Muscle layer of colon (tissue), 2 donors: ENCODE measurements around the gene CELA3B.

ENCODE experiments used
- H3K27ac ChIP-seq: one replicate; pipeline ENCODE4 v1.7.0; 2013; ENCODE audit warnings: low read depth, mild to moderate bottlenecking, low read length, moderate library complexity
- H3K27me3 ChIP-seq, 2 donors: one replicate each; pipeline ENCODE4 v1.7.0; 2013; ENCODE audit warnings: low read length in 2 of 2, mild to moderate bottlenecking in 2 of 2; ENCODE audit not compliant: insufficient read depth in 2 of 2, control insufficient read depth in 1 of 2
- H3K36me3 ChIP-seq: one replicate; pipeline ENCODE4 v1.7.0; 2013; ENCODE audit warnings: mild to moderate bottlenecking, low read length; ENCODE audit not compliant: insufficient read depth
- H3K4me1 ChIP-seq: one replicate; pipeline ENCODE4 v1.7.0; 2013; ENCODE audit warnings: mild to moderate bottlenecking, low read length; ENCODE audit not compliant: insufficient read depth
- H3K4me3 ChIP-seq, 2 donors: one replicate each; pipeline ENCODE4 v1.7.0; 2013; ENCODE audit warnings: low read length in 2 of 2, low read depth in 1 of 2, mild to moderate bottlenecking in 1 of 2, moderate library complexity in 1 of 2
- H3K9ac ChIP-seq: one replicate; pipeline ENCODE4 v1.7.0; 2013; ENCODE audit warnings: low read length
- H3K9me3 ChIP-seq: one replicate; pipeline ENCODE4 v1.7.0; 2013; ENCODE audit warnings: mild to moderate bottlenecking, low read length
- donor health status: abdominal sarcoma.
- donor health status: Adenocarcinoma of cecum.

CELA3B gene

GRCh38 chr1:21946836-21947587 is 29.8 kb upstream of the CELA3B start:
- H3K27me3 ChIP-seq: no peaks in the 10 kb centered on the region
- no peak overlapping the region for H3K27ac ChIP-seq
- no peak overlapping the region for H3K9ac ChIP-seq
- peaks cover 24% of the 10 kb centered on the region for H3K4me1 ChIP-seq
- H3K36me3 ChIP-seq: no peaks in the 10 kb centered on the region
- no peaks in the 10 kb centered on the region for H3K9me3 ChIP-seq
- no peak overlapping the region for H3K4me3 ChIP-seq

GRCh38 chr1:21950734-21951133 is 26.1 kb upstream of the CELA3B start:
- H3K36me3 ChIP-seq: no peaks in the 10 kb centered on the region
- no peak overlapping the region for H3K4me3 ChIP-seq
- no peaks in the 10 kb centered on the region for H3K27me3 ChIP-seq
- H3K9me3 ChIP-seq: no peaks in the 10 kb centered on the region
- H3K4me1 ChIP-seq: peaks cover 10% of the 10 kb centered on the region
- H3K9ac ChIP-seq: no peak overlapping the region
- no peak overlapping the region for H3K27ac ChIP-seq

- H3K36me3 ChIP-seq: no peaks in the 10 kb centered on the region
- no peak overlapping the region for H3K9ac ChIP-seq
- no peaks in the 10 kb centered on the region for H3K9me3 ChIP-seq
- no peak overlapping the region for H3K27ac ChIP-seq
- H3K4me3 ChIP-seq: no peak overlapping the region
- peaks cover 17% of the 10 kb centered on the region for H3K4me1 ChIP-seq
- no peaks in the 10 kb centered on the region for H3K27me3 ChIP-seq
These were observed 25.5 kb upstream of the CELA3B start for GRCh38 chr1:21951226-21951870.

GRCh38 chr1:21952786-21953520 is 23.9 kb upstream of the CELA3B start:
- Histone ChIP-seq H3K27me3 (no peaks in the 10 kb centered on the region), H3K36me3 (no peaks in the 10 kb centered on the region), H3K9me3 (no peaks in the 10 kb centered on the region), H3K4me1 (peaks cover 28% of the 10 kb centered on the region), H3K9ac (no peak overlapping the region), H3K4me3 (no peak overlapping the region), H3K27ac (no peak overlapping the region)

GRCh38 chr1:21955058-21955457 is 21.8 kb upstream of the CELA3B start:
- Histone ChIP-seq H3K36me3 (no peaks in the 10 kb centered on the region), H3K27me3 (no peaks in the 10 kb centered on the region), H3K9me3 (no peaks in the 10 kb centered on the region), H3K27ac (no peak overlapping the region), H3K4me3 (no peak overlapping the region), H3K9ac (no peak overlapping the region), H3K4me1 (peaks cover 28% of the 10 kb centered on the region)

- Histone ChIP-seq H3K4me1 (peaks cover 28% of the 10 kb centered on the region), H3K36me3 (no peaks in the 10 kb centered on the region), H3K4me3 (no peak overlapping the region), H3K27me3 (no peaks in the 10 kb centered on the region), H3K27ac (peak overlapping the region; percentile 49), H3K9ac (no peak overlapping the region), H3K9me3 (no peaks in the 10 kb centered on the region)
These were observed 21.1 kb upstream of the CELA3B start for GRCh38 chr1:21955501-21956281.

- Histone ChIP-seq H3K27me3 (no peaks in the 10 kb centered on the region), H3K4me3 (peak overlapping the region in 1 of 2 donors; percentile 5), H3K9me3 (no peaks in the 10 kb centered on the region), H3K4me1 (peaks cover 34% of the 10 kb centered on the region), H3K9ac (peak overlapping the region; percentile 53), H3K27ac (peak overlapping the region; percentile 47), H3K36me3 (no peaks in the 10 kb centered on the region)
These were observed 19.9 kb upstream of the CELA3B start for GRCh38 chr1:21956720-21957552.

- H3K9me3 ChIP-seq: no peaks in the 10 kb centered on the region
These were observed 15.5 kb upstream of the CELA3B start for GRCh38 chr1:21961337-21961736.

GRCh38 chr1:21961799-21962198 is 15.0 kb upstream of the CELA3B start:
- peaks cover 19% of the 10 kb centered on the region for H3K4me1 ChIP-seq
- no peak overlapping the region for H3K27ac ChIP-seq
- H3K9me3 ChIP-seq: no peaks in the 10 kb centered on the region
- no peak overlapping the region for H3K9ac ChIP-seq
- H3K36me3 ChIP-seq: no peaks in the 10 kb centered on the region
- no peak overlapping the region for H3K4me3 ChIP-seq
- H3K27me3 ChIP-seq: no peaks in the 10 kb centered on the region

More at GRCh38 chr1:21961337-21961736, 15.5 kb upstream of the CELA3B start:
- Histone ChIP-seq H3K27me3 (no peaks in the 10 kb centered on the region), H3K27ac (no peak overlapping the region), H3K36me3 (no peaks in the 10 kb centered on the region), H3K9ac (no peak overlapping the region), H3K4me3 (no peak overlapping the region), H3K4me1 (peaks cover 24% of the 10 kb centered on the region)

GRCh38 chr1:21963477-21964217 is 13.2 kb upstream of the CELA3B start:
- no peak overlapping the region for H3K27ac ChIP-seq
- no peaks in the 10 kb centered on the region for H3K27me3 ChIP-seq

More at GRCh38 chr1:21963477-21964217, 13.2 kb upstream of the CELA3B start:
- Histone ChIP-seq H3K36me3 (no peaks in the 10 kb centered on the region), H3K9ac (no peak overlapping the region), H3K4me3 (no peak overlapping the region), H3K4me1 (peaks cover 12% of the 10 kb centered on the region), H3K9me3 (no peaks in the 10 kb centered on the region)
